Mucosa of descending colon (tissue), 3 donors: ENCODE data around the gene FAM199X. TPM values are rescaled to one million over a fixed set of nuclear protein-coding genes. Genes with fewer than 3 reads are reported as not detected.
A peak's percentile ranks its signal among the peaks of the same experiment; 100 is the strongest.

Experiments
- ATAC-seq: fragments of 200-7000 bp; cut with Tn5 transposase; one replicate; pipeline ENCODE4 v1.9.1; 2020; ENCODE audit warnings: mild to moderate bottlenecking, moderate library complexity
- DNase-seq, 3 donors: peaks; one replicate each; pipeline ENCODE4 v3.0.0-alpha.2; 2020
- H3K36me3 ChIP-seq: fragments of 200-600 bp; one replicate; pipeline ENCODE4 v1.8.0; 2021; ENCODE audit warnings: low read depth, mild to moderate bottlenecking
- H3K4me1 ChIP-seq: fragments of 200-600 bp; one replicate; pipeline ENCODE4 v1.8.0; 2021; ENCODE audit warnings: low read depth, mild to moderate bottlenecking
- H3K4me3 ChIP-seq: fragments of 200-600 bp; one replicate; pipeline ENCODE4 v1.8.0; 2021; ENCODE audit warnings: mild to moderate bottlenecking
- H3K9me3 ChIP-seq: fragments of 200-600 bp; one replicate; pipeline ENCODE4 v1.8.0; 2021; ENCODE audit warnings: mild to moderate bottlenecking
- CTCF ChIP-seq: fragments of 200-600 bp; IDR thresholded peaks from one replicate; pipeline ENCODE4 v1.8.0; 2022; ENCODE audit warnings: antibody characterized with exemption, mild to moderate bottlenecking
- intact Hi-C, 2 donors: fragments of 100-400 bp; cut with DNase I in 1 of 2; cut with micrococcal nuclease in 1 of 2; formaldehyde crosslinking; loops; one replicate each; pipeline versions ENCODE4 v1.11.0 to v1.11.1; 2022; cut with DNase I, micrococcal nuclease
- total RNA-seq, 3 donors: library from RNA; stranded (reverse); fragmentation: NEBNext Ultra II Directional in 2 of 3; extraction: Animal tissue kit (Norgen Biotek cat#: 25700) in 2 of 3; gene quantifications; one replicate each; pipeline versions ENCODE4 v1.2.1 to v1.2.4, GENCODE V29; 2021 to 2023
- donor health status: DM: no; HTN: no; CAD: no; lungs with moderate emphysema.
- donor health status: DM: no; HTN: no; CAD: no.
- donor health status: DM: no; HTN: yes; CAD: no.

The FAM199X gene
- total RNA-seq, 3 donors from 2014 or later = 18.3 to 22.2 (median 21.9) TPM

- H3K4me1 ChIP-seq = no peaks in the 10 kb centered on the region
- no peak for ATAC-seq
- H3K36me3 ChIP-seq = no peaks in the 10 kb centered on the region
- no peak for DNase-seq
- no peak overlapping the region for H3K4me3 ChIP-seq
- no peaks in the 10 kb centered on the region for H3K9me3 ChIP-seq
- TF ChIP-seq CTCF = no peak
- intact Hi-C loops = no loop called here
Observed at GRCh38 chrX:104141087-104141760, 25.0 kb upstream of the FAM199X start.

- Histone ChIP-seq H3K36me3 (no peaks in the 10 kb centered on the region), H3K4me1 (no peaks in the 10 kb centered on the region), H3K9me3 (no peaks in the 10 kb centered on the region), H3K4me3 (no peak overlapping the region)
- TF ChIP-seq CTCF = no peak
- ATAC-seq (no peak), DNase-seq (no peak)
- intact Hi-C loops = no loop called here
Observed at GRCh38 chrX:104151037-104151436, 15.2 kb upstream of the FAM199X start.

- Histone ChIP-seq H3K36me3 (no peaks in the 10 kb centered on the region), H3K4me3 (peak within 1 kb of the TSS; percentile 32), H3K4me1 (no peaks in the 10 kb centered on the region), H3K9me3 (no peaks in the 10 kb centered on the region)
- DNase-seq (peak; percentile 80 to 86 (median 81)), ATAC-seq (peak; percentile 98)
- no peak for TF ChIP-seq CTCF
- intact Hi-C loops = no loop called here
Observed at GRCh38 chrX:104156630-104157529, 9.4 kb upstream of the FAM199X start, which contains the start of gene SLC25A53. Gene SLC25A53, minus strand, starts transcription at chrX:104157009. Its CDS starts 51,752 bp downstream, at chrX:104105257.

GRCh38 chrX:104166735-104167436 is 633 bp downstream of the FAM199X start:
- intact Hi-C loops = no loop called here
- TF ChIP-seq CTCF = no peak
- peak; percentile 11 for ATAC-seq

GRCh38 chrX:104168127-104168526 is 1.9 kb downstream of the FAM199X start:
- DNase-seq = no peak
- H3K36me3 ChIP-seq = no peaks in the 10 kb centered on the region
- no peak overlapping the region for H3K4me3 ChIP-seq
- peaks cover 6% of the 10 kb centered on the region for H3K4me1 ChIP-seq
- intact Hi-C loops = no loop called here
- no peak for ATAC-seq
- no peaks in the 10 kb centered on the region for H3K9me3 ChIP-seq
- no peak for TF ChIP-seq CTCF

More at GRCh38 chrX:104166735-104167436, 633 bp downstream of the FAM199X start:
- Histone ChIP-seq H3K36me3 (no peaks in the 10 kb centered on the region), H3K4me1 (peaks cover 6% of the 10 kb centered on the region), H3K9me3 (no peaks in the 10 kb centered on the region), H3K4me3 (peak overlapping the region; percentile 33)
- peak in 1 of 3 donors; percentile 16 for DNase-seq
